Measurements from ENCODE around the gene METTL1.

DNA sequence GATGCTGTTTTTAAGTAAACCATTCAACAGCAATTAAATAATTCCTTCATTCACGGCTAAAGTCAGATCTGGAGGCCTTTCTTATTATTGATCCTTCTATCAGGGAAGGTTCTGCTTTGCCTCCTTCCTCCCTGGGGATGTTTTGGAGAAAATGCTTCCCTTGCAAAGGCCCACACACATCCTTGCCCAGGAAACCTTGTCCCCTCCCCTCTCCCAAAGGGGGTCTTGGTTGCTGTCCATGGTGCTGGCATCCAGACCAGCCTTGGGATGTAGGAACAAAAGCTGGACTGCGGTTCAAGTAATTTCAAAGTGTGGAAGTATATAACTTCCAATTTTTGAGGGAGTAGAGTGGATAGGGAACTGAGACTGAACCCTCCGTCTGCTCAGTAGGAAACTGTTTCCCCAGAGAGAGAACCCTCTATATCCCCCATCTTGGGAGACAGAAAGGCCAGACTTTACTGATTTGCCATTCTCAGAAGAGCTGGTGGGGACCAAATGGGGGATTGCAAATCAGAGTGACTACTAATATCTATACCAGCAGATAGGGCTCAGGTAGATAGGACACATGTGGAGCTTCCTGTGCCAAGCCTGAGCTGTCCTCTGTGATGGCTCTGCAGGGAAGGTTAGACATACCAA is 11.4 kb downstream of the METTL1 start:
- TF ChIP-seq, protein P1, sequence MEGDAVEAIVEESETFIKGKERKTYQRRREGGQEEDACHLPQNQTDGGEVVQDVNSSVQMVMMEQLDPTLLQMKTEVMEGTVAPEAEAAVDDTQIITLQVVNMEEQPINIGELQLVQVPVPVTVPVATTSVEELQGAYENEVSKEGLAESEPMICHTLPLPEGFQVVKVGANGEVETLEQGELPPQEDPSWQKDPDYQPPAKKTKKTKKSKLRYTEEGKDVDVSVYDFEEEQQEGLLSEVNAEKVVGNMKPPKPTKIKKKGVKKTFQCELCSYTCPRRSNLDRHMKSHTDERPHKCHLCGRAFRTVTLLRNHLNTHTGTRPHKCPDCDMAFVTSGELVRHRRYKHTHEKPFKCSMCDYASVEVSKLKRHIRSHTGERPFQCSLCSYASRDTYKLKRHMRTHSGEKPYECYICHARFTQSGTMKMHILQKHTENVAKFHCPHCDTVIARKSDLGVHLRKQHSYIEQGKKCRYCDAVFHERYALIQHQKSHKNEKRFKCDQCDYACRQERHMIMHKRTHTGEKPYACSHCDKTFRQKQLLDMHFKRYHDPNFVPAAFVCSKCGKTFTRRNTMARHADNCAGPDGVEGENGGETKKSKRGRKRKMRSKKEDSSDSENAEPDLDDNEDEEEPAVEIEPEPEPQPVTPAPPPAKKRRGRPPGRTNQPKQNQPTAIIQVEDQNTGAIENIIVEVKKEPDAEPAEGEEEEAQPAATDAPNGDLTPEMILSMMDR (IDR thresholded peaks at IDR 0.05; ENCODE audit: poor library complexity), result no peak
- TF ChIP-seq EZH2 (IDR thresholded peaks at IDR 0.05; ENCODE audit: borderline replicate concordance), result no peak
- TF ChIP-seq EZH2phosphoT487 (IDR thresholded peaks at IDR 0.05; ENCODE audit: low read depth, severe bottlenecking, unreplicated experiment), result no peak

All from hepatocyte (in vitro differentiated cells).